ENCODE data around the gene PIP4K2B.

GRCh38 chr17:38727736-38728135 is 71.6 kb downstream of the PIP4K2B start:
- TF ChIP-seq CTCF (IDR thresholded peaks at IDR 0.05; ENCODE audit: low read depth, low read length) = no peak
- TF ChIP-seq MAX (IDR thresholded peaks at IDR 0.05; ENCODE audit: low read depth, low read length) = no peak
- no peak for TF ChIP-seq POLR2A (IDR thresholded peaks at IDR 0.05; ENCODE audit: extremely low read depth, insufficient read length)
- no peak for TF ChIP-seq MYC (IDR thresholded peaks at IDR 0.05; ENCODE audit: low read depth, low read length)
